OCI-LY7 (cell line): ENCODE results near the gene ANKS1B. TPM values are rescaled to one million over a fixed set of nuclear protein-coding genes. Genes with fewer than 3 reads are reported as not detected.
"Not testable (repeated sequence)": the region's sequence is repeated elsewhere in the genome, so short reads cannot be mapped to it uniquely, and the experiment has no call there.

Source experiments
- BruUV-seq: library from RNA; stranded (reverse); fragments of 400-500 nt; replicated peaks from 2 replicates; lab custom pipeline; 2021; lab: Mats Ljungman, UMichigan
- CTCF ChIA-PET: fragments of 300-600 bp; sonication (Branson Sonifier 250); formaldehyde crosslinking; loops from one replicate; lab custom pipeline; 2022; ENCODE audit warnings: antibody characterized with exemption; ENCODE audit not compliant: unreplicated experiment; lab: Charles Lee
- POLR2A ChIA-PET: fragments of 300-600 bp; sonication (Branson Sonifier 250); formaldehyde crosslinking; loops from one replicate; lab custom pipeline; 2022; ENCODE audit warnings: antibody characterized with exemption; lab: Charles Lee
- DNase-seq: peaks from one replicate; pipeline ENCODE4 v3.0.0-alpha.2; 2015; ENCODE audit warnings: low spot score
- H2AFZ ChIP-seq: fragments of 200-600 bp; sonication (generic), shearing (Covaris generic); 2 replicates; pipeline ENCODE4 v1.6.1; 2014; ENCODE audit warnings: mild to moderate bottlenecking, antibody characterized with exemption, low read length, moderate library complexity
- H3K27ac ChIP-seq: fragments of 200-600 bp; sonication (generic); 2 replicates; pipeline ENCODE4 v1.5.1; 2014; ENCODE audit warnings: mixed run types, low read depth, mild to moderate bottlenecking, moderate library complexity, low read length, inconsistent platforms; ENCODE audit not compliant: poor library complexity, severe bottlenecking
- H3K36me3 ChIP-seq: fragments of 200-600 bp; sonication (generic); 2 replicates; pipeline ENCODE4 v1.6.1; 2014; ENCODE audit warnings: mild to moderate bottlenecking, antibody characterized with exemption, low read length, moderate library complexity, mixed read lengths; ENCODE audit not compliant: insufficient read depth
- H3K4me1 ChIP-seq: fragments of 200-600 bp; sonication (generic); 2 replicates; pipeline ENCODE4 v1.5.1; 2014; ENCODE audit warnings: mild to moderate bottlenecking, low read length; ENCODE audit not compliant: insufficient read depth, poor library complexity, severe bottlenecking
- H3K4me2 ChIP-seq: fragments of 200-600 bp; sonication (generic); 2 replicates; pipeline ENCODE4 v1.6.1; 2014; ENCODE audit warnings: mild to moderate bottlenecking, low read length
- H3K4me3 ChIP-seq: fragments of 200-600 bp; sonication (generic); 2 replicates; pipeline ENCODE4 v1.5.1; 2014; ENCODE audit warnings: mild to moderate bottlenecking, low read depth, low read length; ENCODE audit not compliant: poor library complexity, severe bottlenecking
- H3K79me2 ChIP-seq: fragments of 200-600 bp; sonication (generic); 2 replicates; pipeline ENCODE4 v1.6.1; 2016; ENCODE audit warnings: low read depth, mild to moderate bottlenecking, low read length, moderate library complexity, mixed read lengths; ENCODE audit not compliant: insufficient read depth
- H3K9me2 ChIP-seq: fragments of 200-600 bp; sonication (generic); 2 replicates; pipeline ENCODE4 v1.6.1; 2016; ENCODE audit warnings: mild to moderate bottlenecking, low read length, mixed read lengths; ENCODE audit not compliant: insufficient read depth
- H3K9me3 ChIP-seq: fragments of 200-600 bp; sonication (generic); 2 replicates; pipeline ENCODE4 v1.6.1; 2014; ENCODE audit warnings: mild to moderate bottlenecking, mixed run types, low read length, mixed read lengths
- H4K20me1 ChIP-seq: fragments of 200-600 bp; sonication (generic); 2 replicates; pipeline ENCODE4 v1.6.1; 2014; ENCODE audit warnings: mild to moderate bottlenecking, antibody characterized with exemption, low read length, moderate library complexity, mixed read lengths; ENCODE audit not compliant: insufficient read depth
- CTCF ChIP-seq: fragments of 200-600 bp; sonication (generic); conservative IDR thresholded peaks from 2 replicates; pipeline ENCODE4 v1.5.1; 2014; ENCODE audit warnings: mild to moderate bottlenecking, antibody characterized with exemption, low read length, moderate library complexity, mixed read lengths
- EZH2phosphoT487 ChIP-seq: fragments of 200-600 bp; sonication (generic); IDR thresholded peaks from 2 replicates; pipeline ENCODE4 v1.6.1; 2018; ENCODE audit warnings: low read depth, borderline replicate concordance, mild to moderate bottlenecking, mixed run types, antibody characterized with exemption, low read length, moderate library complexity, mixed read lengths
- intact Hi-C: fragments of 100-400 bp; cut with micrococcal nuclease; formaldehyde crosslinking; loops from one replicate; pipeline ENCODE4 v1.10.0; 2022; ENCODE audit not compliant: unreplicated experiment
- total RNA-seq, 2 experiments: library from RNA; depleted of rRNA in 1 of 2; stranded (reverse); fragments of >200 nt in 1 of 2; shearing (Covaris generic) in 1 of 2; gene quantifications; 2 replicates each; pipeline ENCODE4 v1.2.3, GENCODE V29; 2014 to 2022

The ANKS1B gene
- total RNA-seq, 2 experiments from 2014 or later = 2.9 to 6.0 TPM

GRCh38 chr12:98763656-98764055, 1221.1 kb downstream of the ANKS1B start:
- Histone ChIP-seq H3K36me3 (no peaks in the 10 kb centered on the region), H3K79me2 (no peaks in the 10 kb centered on the region), H4K20me1 (no peaks in the 10 kb centered on the region), H3K9me2 (no peaks in the 10 kb centered on the region), H3K4me1 (no peaks in the 10 kb centered on the region), H2AFZ (no peak overlapping the region), H3K27ac (no peak overlapping the region), H3K4me2 (no peak overlapping the region), H3K9me3 (no peaks in the 10 kb centered on the region), H3K4me3 (no peak overlapping the region)
- no TSS peak for BruUV-seq
- TF ChIP-seq EZH2phosphoT487 (no peak), CTCF (no peak)
- POLR2A ChIA-PET = interaction anchor here (0.9 kb wide), 1 partner anchor 9 kb away, joined by 4 read pairs; no protein-coding TSS in a partner anchor
- DNase-seq = no peak
- intact Hi-C loops = no loop called here
- CTCF ChIA-PET = no interaction called here

GRCh38 chr12:98758331-98758730, 1226.4 kb downstream of the ANKS1B start:
- CTCF ChIA-PET = interaction anchor here (0.5 kb wide), 1 partner anchor 153 kb away, joined by 3 read pairs; no protein-coding TSS in a partner anchor
- H3K4me1 ChIP-seq = no peaks in the 10 kb centered on the region
- TF ChIP-seq EZH2phosphoT487 (no peak), CTCF (no peak)
- DNase-seq = no peak
- no peak overlapping the region for H3K4me2 ChIP-seq
- BruUV-seq = no TSS peak
- intact Hi-C loops = no loop called here
- no peaks in the 10 kb centered on the region for H3K36me3 ChIP-seq
- H3K9me2 ChIP-seq = no peaks in the 10 kb centered on the region
- H2AFZ ChIP-seq = no peak overlapping the region
- no peaks in the 10 kb centered on the region for H4K20me1 ChIP-seq
- POLR2A ChIA-PET = interaction anchor here (0.5 to 1.3 kb wide), 3 partner anchors 11 to 46 kb away, joined by 3 read pairs; no protein-coding TSS in a partner anchor
- H3K9me3 ChIP-seq = no peaks in the 10 kb centered on the region
- H3K4me3 ChIP-seq = no peak overlapping the region
- no peaks in the 10 kb centered on the region for H3K79me2 ChIP-seq
- H3K27ac ChIP-seq = no peak overlapping the region

GRCh38 chr12:98757455-98757854, 1227.3 kb downstream of the ANKS1B start:
- TF ChIP-seq CTCF (no peak), EZH2phosphoT487 (no peak)
- Histone ChIP-seq H3K4me2 (no peak overlapping the region), H3K27ac (no peak overlapping the region), H3K4me3 (no peak overlapping the region), H3K4me1 (no peaks in the 10 kb centered on the region), H3K36me3 (no peaks in the 10 kb centered on the region), H3K79me2 (no peaks in the 10 kb centered on the region), H3K9me2 (no peaks in the 10 kb centered on the region), H4K20me1 (no peaks in the 10 kb centered on the region), H2AFZ (no peak overlapping the region), H3K9me3 (no peaks in the 10 kb centered on the region)
- CTCF ChIA-PET = no interaction called here
- no TSS peak for BruUV-seq
- intact Hi-C loops = no loop called here
- no peak for DNase-seq
- POLR2A ChIA-PET = interaction anchor here (0.6 to 1.0 kb wide), 5 partner anchors 12 to 986 kb away, joined by 3 to 5 read pairs (median 3); no protein-coding TSS in a partner anchor

GRCh38 chr12:98755855-98756254, 1228.9 kb downstream of the ANKS1B start:
- H3K36me3 ChIP-seq, H4K20me1 ChIP-seq, H3K27ac ChIP-seq, H2AFZ ChIP-seq, H3K79me2 ChIP-seq, H3K4me2 ChIP-seq, H3K9me2 ChIP-seq, intact Hi-C loops, H3K4me1 ChIP-seq, H3K4me3 ChIP-seq, H3K9me3 ChIP-seq, CTCF ChIA-PET, POLR2A ChIA-PET, DNase-seq, BruUV-seq: not testable (repeated sequence)
